SH-SY5Y (cell line): Measurements from ENCODE around the gene ARHGEF3.

Experiments used
- GATA2 ChIP-seq: IDR thresholded peaks from 2 replicates; pipeline ENCODE4 v1.6.1; 2011; ENCODE audit warnings: mild to moderate bottlenecking, low read depth, low read length
- GATA3 ChIP-seq: IDR thresholded peaks from 2 replicates; pipeline ENCODE4 v1.6.1; 2011; ENCODE audit warnings: low read depth, mild to moderate bottlenecking, low read length, moderate library complexity

DNA sequence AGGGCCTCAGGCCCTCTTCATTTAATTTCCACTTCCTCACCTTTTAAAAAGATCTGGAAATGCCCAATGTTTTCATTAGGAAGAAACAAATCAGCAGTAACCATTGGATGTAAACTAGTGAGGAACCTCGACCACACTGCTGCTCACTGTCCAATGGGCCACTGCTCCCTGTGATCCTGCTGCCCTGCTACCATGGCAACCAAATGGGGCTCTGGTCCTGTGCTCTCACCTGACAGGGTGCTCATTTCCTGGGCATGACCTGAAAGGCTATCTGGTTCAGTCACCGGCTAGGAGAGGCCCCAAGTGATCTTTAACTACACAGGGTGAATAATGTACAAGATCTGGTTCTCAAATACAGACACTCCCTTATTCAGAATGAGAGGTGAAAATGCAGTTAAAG is 54.6 kb downstream of the ARHGEF3 start:
- TF ChIP-seq GATA2 (no peak), GATA3 (no peak)
